Fibroblast of villous mesenchyme (primary cell): ENCODE data around the gene GPC6. TPM values are rescaled to one million over a fixed set of nuclear protein-coding genes. Genes with fewer than 3 reads are reported as not detected.

Experiments
- DNase-seq: peaks from one replicate; pipeline ENCODE4 v3.0.0-alpha.2; 2010; ENCODE audit warnings: low read depth
- H3K4me3 ChIP-seq: 2 replicates; pipeline ENCODE4 v1.5.1; 2011; ENCODE audit warnings: low read depth, mild to moderate bottlenecking, low read length
- CTCF ChIP-seq: IDR thresholded peaks from 2 replicates; pipeline ENCODE4 v1.5.1; 2012; ENCODE audit warnings: low read depth, mild to moderate bottlenecking, low read length; ENCODE audit not compliant: insufficient read depth
- total RNA-seq: library from RNA; depleted of rRNA; stranded (reverse); fragments of >200 nt; gene quantifications from 2 replicates; pipeline ENCODE4 v1.2.3, GENCODE V29; 2012

Gene GPC6
- total RNA-seq, 1 donor = 6.0 TPM

DNA sequence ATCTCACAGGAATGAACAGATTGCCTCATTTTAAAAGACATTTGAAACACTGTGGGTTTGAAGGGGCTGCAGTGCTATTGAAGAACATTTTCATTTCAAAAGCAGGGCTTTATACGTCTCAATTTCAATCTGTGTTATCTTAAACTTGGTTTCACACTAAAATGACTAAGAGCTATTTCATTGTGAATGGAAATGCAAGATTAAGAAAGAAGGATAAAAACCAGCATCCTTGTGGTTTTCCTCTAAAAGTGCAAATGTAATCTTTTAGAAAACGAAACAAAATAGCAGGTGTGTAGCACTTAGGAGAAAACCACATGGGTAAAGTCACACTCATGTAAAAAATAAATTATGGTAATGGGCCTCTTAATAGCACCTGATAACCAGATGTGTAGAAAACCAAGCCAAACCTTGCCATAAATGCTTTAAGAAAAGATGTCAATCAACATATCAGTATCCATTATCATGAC lies 397.7 kb downstream of the GPC6 start:
- no peak overlapping the region for H3K4me3 ChIP-seq
- DNase-seq = peak; percentile 29
- TF ChIP-seq CTCF = no peak

GRCh38 chr13:93625536-93625935 lies 398.9 kb downstream of the GPC6 start:
- no peak overlapping the region for H3K4me3 ChIP-seq
- DNase-seq = no peak
- TF ChIP-seq CTCF = no peak

DNA sequence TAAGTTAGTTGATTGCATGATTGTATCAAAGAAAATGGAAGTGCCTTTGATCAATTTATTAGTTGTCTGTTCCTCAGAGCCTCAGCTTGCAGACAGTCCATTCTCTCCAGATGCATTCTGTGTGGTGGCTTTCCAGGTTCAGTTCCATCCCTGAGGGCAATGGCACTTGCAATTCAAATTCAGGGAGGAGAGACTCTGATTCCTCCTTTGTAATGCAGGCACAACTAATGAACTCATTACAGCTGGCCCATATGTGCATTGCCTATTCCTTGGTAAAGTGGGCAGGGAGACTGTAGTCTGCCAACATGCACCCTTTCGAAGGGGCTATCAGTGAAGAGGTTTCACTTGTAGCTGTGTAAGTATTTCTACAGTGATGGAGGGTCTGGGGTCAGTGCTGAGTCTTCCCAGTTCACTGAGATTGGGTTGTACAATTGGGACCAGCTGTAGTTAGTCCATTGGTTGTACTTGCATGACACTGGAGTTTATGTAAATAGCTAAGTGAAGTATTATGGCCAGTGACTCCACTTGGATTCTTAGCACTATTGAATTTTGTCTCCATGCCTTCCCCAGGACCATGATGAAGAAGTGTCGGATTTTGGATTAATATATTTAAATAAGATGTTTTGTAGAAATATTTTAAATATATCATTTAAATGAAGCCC lies 401.7 kb downstream of the GPC6 start:
- H3K4me3 ChIP-seq = no peak overlapping the region
- DNase-seq = no peak
- no peak for TF ChIP-seq CTCF

DNA sequence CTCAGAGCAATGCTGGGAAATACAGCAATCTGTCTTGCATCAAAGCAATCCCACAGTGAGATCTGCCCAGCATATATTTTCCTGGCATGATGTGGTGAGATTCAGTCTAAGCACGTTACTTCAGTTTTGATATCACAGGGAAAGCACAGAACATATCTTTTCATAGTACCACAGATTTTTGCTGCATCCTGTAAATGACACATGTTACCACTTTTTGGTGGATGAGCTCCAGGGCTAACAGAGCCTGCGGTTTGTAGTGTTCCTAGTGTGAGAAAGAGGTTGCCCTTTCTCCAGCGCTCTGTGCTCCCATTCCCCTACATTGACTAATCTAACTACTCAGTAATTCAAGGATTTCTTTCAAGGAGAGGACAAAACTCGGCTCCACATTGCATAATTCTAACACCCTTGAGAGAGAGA lies 409.0 kb downstream of the GPC6 start:
- TF ChIP-seq CTCF = no peak
- DNase-seq = peak; percentile 15
- no peak overlapping the region for H3K4me3 ChIP-seq

DNA sequence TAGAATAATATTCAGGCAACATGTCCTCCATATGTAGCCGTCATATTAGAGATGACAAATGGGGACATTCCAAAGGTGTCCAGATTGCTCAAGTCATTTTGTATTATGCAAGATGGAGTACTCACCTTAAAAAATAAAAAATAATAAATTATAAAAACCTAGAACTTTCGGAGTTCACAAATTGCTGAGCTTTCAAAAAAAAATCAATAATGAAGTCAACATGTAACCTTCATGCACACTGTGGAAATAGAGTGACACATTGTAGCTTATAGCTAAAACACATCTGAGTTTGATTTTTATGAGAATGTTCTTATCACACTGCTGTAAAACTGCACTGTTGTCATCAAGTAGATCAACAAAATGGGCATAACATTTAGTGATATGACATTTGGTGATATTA lies 411.2 kb downstream of the GPC6 start:
- no peak for TF ChIP-seq CTCF
- no peak for DNase-seq
- H3K4me3 ChIP-seq = no peak overlapping the region

- DNase-seq = no peak
- no peak for TF ChIP-seq CTCF
Measured at GRCh38 chr13:93640452-93640851, 413.8 kb downstream of the GPC6 start.

DNA sequence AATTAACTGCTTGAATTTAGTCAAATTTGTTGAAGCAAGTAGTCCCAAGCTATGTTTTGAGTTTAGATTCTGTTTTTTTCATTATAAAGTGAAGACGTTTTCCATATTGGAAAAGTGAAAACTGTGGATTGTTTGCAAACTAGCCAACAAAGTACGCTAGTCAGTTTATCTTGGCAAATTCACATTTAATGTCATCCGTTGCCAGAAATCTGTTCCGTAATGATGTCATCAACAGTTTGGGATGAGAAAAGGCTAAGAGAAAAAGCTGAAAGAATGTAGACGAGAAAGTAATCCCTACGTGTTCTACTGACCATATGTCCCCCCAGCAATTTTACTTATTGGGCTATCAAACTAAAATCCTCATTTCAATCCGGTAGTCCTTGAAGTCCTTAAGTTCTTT lies 419.6 kb downstream of the GPC6 start:
- no peak overlapping the region for H3K4me3 ChIP-seq
- no peak for DNase-seq
- no peak for TF ChIP-seq CTCF

More at GRCh38 chr13:93640452-93640851, 413.8 kb downstream of the GPC6 start:
- H3K4me3 ChIP-seq = no peak overlapping the region
